ENCODE data around the gene NME7. TPM values are rescaled to one million over a fixed set of nuclear protein-coding genes. Genes with fewer than 3 reads are reported as not detected.

The NME7 gene
- total and polyA plus RNA-seq, 2 experiments from 2014 or later = 39.1 to 48.5 TPM

DNA sequence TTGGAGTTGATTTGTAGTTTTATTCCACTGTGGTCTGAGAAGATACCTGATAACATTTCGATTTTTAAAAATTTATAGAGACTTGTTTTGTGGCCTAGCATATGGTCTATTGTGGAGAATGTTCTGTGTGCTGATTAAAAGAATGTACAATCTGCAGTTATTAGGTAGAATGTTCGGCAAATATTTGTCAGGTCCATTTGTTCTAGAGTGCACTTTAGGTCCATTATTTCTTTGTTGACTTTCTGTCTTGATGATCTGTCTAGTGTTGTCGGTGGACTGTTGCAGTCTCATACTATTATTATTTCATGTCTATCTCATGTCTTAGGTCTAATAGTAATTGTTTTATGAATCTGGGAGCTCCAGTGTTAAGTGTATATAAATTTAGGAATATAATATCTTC lies 116.8 kb downstream of the NME7 start:
- Histone ChIP-seq H3K27me3 (ENCODE audit: insufficient read depth) (no peaks in the 10 kb centered on the region), H4K20me1 (replicated peaks; ENCODE audit: insufficient read depth) (no peaks in the 10 kb centered on the region), H3F3A (replicated peaks; ENCODE audit: low read depth) (no peaks in the 10 kb centered on the region), H3K4me2 (no peak overlapping the region), H2AFZ (no peak overlapping the region), H3K36me3 (ENCODE audit: insufficient read depth) (no peaks in the 10 kb centered on the region), H3K9me2 (ENCODE audit: insufficient read depth) (no peaks in the 10 kb centered on the region), H3K4me1 (ENCODE audit: insufficient read depth) (no peaks in the 10 kb centered on the region), H3K27ac (ENCODE audit: low read depth) (no peak overlapping the region), H3K79me2 (replicated peaks; ENCODE audit: insufficient read depth) (no peaks in the 10 kb centered on the region), H3K4me3 (no peak overlapping the region)
- peaks cover 2% of the 10 kb centered on the region; the same call in 2 of the 3 replicates for H3K9me3 Mint-ChIP-seq
- H3K27ac Mint-ChIP-seq = no peak overlapping the region
- DNase-seq (ENCODE audit: low spot score) = no peak
- H3K36me3 Mint-ChIP-seq (ENCODE audit: low read depth) = no peaks in the 10 kb centered on the region
- H3K27me3 Mint-ChIP-seq (ENCODE audit: insufficient read depth, low read depth, poor library complexity) = no peaks in the 10 kb centered on the region
- ATAC-seq = no peak
- H3K4me1 Mint-ChIP-seq = no peaks in the 10 kb centered on the region
- no peak overlapping the region for H3K4me3 Mint-ChIP-seq
- TF ChIP-seq JUNB (IDR thresholded peaks at IDR 0.05; ENCODE audit: unreplicated experiment) = no peak
- TF ChIP-seq, protein P1, sequence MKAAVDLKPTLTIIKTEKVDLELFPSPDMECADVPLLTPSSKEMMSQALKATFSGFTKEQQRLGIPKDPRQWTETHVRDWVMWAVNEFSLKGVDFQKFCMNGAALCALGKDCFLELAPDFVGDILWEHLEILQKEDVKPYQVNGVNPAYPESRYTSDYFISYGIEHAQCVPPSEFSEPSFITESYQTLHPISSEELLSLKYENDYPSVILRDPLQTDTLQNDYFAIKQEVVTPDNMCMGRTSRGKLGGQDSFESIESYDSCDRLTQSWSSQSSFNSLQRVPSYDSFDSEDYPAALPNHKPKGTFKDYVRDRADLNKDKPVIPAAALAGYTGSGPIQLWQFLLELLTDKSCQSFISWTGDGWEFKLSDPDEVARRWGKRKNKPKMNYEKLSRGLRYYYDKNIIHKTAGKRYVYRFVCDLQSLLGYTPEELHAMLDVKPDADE (IDR thresholded peaks at IDR 0.05) = no peak
- TF ChIP-seq, protein P2, sequence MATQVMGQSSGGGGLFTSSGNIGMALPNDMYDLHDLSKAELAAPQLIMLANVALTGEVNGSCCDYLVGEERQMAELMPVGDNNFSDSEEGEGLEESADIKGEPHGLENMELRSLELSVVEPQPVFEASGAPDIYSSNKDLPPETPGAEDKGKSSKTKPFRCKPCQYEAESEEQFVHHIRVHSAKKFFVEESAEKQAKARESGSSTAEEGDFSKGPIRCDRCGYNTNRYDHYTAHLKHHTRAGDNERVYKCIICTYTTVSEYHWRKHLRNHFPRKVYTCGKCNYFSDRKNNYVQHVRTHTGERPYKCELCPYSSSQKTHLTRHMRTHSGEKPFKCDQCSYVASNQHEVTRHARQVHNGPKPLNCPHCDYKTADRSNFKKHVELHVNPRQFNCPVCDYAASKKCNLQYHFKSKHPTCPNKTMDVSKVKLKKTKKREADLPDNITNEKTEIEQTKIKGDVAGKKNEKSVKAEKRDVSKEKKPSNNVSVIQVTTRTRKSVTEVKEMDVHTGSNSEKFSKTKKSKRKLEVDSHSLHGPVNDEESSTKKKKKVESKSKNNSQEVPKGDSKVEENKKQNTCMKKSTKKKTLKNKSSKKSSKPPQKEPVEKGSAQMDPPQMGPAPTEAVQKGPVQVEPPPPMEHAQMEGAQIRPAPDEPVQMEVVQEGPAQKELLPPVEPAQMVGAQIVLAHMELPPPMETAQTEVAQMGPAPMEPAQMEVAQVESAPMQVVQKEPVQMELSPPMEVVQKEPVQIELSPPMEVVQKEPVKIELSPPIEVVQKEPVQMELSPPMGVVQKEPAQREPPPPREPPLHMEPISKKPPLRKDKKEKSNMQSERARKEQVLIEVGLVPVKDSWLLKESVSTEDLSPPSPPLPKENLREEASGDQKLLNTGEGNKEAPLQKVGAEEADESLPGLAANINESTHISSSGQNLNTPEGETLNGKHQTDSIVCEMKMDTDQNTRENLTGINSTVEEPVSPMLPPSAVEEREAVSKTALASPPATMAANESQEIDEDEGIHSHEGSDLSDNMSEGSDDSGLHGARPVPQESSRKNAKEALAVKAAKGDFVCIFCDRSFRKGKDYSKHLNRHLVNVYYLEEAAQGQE (IDR thresholded peaks at IDR 0.05; ENCODE audit: unreplicated experiment) = no peak

DNA sequence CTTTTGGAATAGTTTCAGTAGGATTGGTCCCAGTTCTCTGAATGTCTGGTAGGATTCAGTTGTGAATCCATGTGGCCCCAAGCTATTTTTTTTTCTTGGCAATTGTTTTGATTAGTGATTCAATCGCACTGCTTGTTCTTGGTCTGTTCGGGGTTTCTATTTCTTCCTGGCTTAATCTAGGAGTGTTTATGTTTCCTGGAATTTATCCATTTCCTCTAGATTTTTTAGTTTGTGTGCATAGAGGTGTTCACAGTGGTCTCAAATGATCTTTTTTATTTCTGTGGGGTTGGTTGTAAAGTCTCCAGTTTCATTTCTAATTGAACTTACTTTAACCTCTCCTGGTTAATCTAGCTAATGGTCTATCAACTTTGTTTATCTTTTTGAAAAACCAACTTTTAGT lies 117.6 kb downstream of the NME7 start:
- no peaks in the 10 kb centered on the region for H3K36me3 ChIP-seq (ENCODE audit: insufficient read depth)
- H3K27me3 Mint-ChIP-seq (ENCODE audit: insufficient read depth, low read depth, poor library complexity) = no peaks in the 10 kb centered on the region
- peaks cover 2% of the 10 kb centered on the region; the same call in 2 of the 3 replicates for H3K9me3 Mint-ChIP-seq
- ATAC-seq (no peak), DNase-seq (ENCODE audit: low spot score) (no peak)
- no peak overlapping the region for H3K27ac ChIP-seq (ENCODE audit: low read depth)
- no peaks in the 10 kb centered on the region for H3K27me3 ChIP-seq (ENCODE audit: insufficient read depth)
- no peaks in the 10 kb centered on the region for H3F3A ChIP-seq (replicated peaks; ENCODE audit: low read depth)
- no peaks in the 10 kb centered on the region for H3K9me2 ChIP-seq (ENCODE audit: insufficient read depth)
- H3K36me3 Mint-ChIP-seq (ENCODE audit: low read depth) = no peaks in the 10 kb centered on the region
- TF ChIP-seq STAT1 (IDR thresholded peaks at IDR 0.05; ENCODE audit: unreplicated experiment) = no peak
- TF ChIP-seq, protein P3, sequence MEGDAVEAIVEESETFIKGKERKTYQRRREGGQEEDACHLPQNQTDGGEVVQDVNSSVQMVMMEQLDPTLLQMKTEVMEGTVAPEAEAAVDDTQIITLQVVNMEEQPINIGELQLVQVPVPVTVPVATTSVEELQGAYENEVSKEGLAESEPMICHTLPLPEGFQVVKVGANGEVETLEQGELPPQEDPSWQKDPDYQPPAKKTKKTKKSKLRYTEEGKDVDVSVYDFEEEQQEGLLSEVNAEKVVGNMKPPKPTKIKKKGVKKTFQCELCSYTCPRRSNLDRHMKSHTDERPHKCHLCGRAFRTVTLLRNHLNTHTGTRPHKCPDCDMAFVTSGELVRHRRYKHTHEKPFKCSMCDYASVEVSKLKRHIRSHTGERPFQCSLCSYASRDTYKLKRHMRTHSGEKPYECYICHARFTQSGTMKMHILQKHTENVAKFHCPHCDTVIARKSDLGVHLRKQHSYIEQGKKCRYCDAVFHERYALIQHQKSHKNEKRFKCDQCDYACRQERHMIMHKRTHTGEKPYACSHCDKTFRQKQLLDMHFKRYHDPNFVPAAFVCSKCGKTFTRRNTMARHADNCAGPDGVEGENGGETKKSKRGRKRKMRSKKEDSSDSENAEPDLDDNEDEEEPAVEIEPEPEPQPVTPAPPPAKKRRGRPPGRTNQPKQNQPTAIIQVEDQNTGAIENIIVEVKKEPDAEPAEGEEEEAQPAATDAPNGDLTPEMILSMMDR (conservative IDR thresholded peaks at IDR 0.05; ENCODE audit: low read depth in 2 of 2) = no peak
- no peak overlapping the region for H3K4me2 ChIP-seq
- no peaks in the 10 kb centered on the region for H3K4me1 ChIP-seq (ENCODE audit: insufficient read depth)
- no peak overlapping the region for H3K4me3 ChIP-seq
- H3K79me2 ChIP-seq (replicated peaks; ENCODE audit: insufficient read depth) = no peaks in the 10 kb centered on the region
- H3K4me3 Mint-ChIP-seq = no peak overlapping the region
- H4K20me1 ChIP-seq (replicated peaks; ENCODE audit: insufficient read depth) = no peaks in the 10 kb centered on the region
- H2AFZ ChIP-seq = no peak overlapping the region
- H3K4me1 Mint-ChIP-seq = no peaks in the 10 kb centered on the region
- H3K27ac Mint-ChIP-seq = no peak overlapping the region
